ENCODE results near the gene NRAP.

NRAP gene

GRCh38 chr10:113616244-113617074 lies 47.4 kb downstream of the NRAP start:
- in situ Hi-C loops (cut with MboI; ENCODE audit: low sequenced_read_pairs, unreplicated experiment): no loop called here
- no peak for DNase-seq (ENCODE audit: low spot score)
- peak; percentile 25 for TF ChIP-seq CTCF (IDR thresholded peaks at IDR 0.05; ENCODE audit: borderline replicate concordance, control extremely low read depth, extremely low read depth, insufficient read depth, missing control alignments)

DNA sequence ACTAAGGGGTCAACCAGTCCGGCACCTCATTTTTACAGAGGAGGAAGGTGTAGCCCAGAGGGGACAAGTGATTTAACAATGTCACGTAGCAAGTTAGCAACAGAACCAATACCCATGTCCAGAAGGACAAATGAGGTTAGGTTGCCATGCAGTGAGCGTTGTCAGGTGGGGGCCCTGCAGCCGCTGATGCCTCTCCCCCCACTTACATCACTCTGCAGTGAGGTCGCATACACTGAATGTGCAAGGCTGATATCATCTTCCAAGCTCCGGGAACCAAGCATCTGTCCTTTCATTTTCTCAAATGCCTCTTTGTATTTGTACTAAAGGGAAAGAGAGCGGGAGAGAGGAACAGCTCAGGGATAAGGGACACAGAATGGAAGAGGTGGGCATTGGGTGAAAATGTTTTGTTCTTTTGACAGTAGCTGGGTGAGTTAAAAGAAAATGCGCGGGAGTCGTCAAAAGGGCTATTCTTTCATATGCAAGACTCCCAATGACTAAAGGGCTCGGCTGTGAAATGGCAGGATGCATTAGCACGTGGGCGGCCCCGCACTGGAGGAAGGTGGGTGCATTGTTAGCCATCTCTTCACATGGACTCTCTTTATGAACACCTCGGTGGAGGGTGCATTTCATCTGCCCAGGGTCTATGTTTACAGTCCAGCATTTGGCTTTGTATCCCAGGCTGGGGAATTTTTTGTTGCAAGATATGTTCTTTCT lies 49.7 kb downstream of the NRAP start:
- in situ Hi-C loops (cut with MboI; ENCODE audit: low sequenced_read_pairs, unreplicated experiment): no loop called here
- no peak for DNase-seq (ENCODE audit: low spot score)

DNA sequence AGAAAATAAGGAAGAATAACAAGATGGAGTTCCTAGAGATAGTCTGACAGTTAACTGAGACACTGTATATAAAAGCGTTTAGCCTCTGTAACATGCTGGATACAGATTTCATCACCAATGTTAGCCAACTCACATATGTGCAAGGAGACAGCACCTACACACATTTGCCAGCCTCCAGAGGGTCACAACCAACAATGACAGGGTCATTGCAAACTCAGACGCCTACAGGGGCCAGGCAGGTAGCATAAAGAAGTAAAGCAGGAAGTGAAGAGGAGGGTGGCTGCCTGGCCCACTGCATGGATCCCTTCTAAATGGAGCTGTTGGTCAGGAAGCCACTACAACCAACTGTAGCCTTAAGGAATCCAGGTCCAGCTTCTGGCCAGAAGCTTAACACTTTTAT lies 50.4 kb downstream of the NRAP start:
- no peak for DNase-seq (ENCODE audit: low spot score)
- no peak for TF ChIP-seq CTCF (IDR thresholded peaks at IDR 0.05; ENCODE audit: borderline replicate concordance, control extremely low read depth, extremely low read depth, insufficient read depth, missing control alignments)
- in situ Hi-C loops (cut with MboI; ENCODE audit: low sequenced_read_pairs, unreplicated experiment): no loop called here

More for the DNA sequence above, 49.7 kb downstream of the NRAP start:
- TF ChIP-seq CTCF (IDR thresholded peaks at IDR 0.05; ENCODE audit: borderline replicate concordance, control extremely low read depth, extremely low read depth, insufficient read depth, missing control alignments): no peak

DNA sequence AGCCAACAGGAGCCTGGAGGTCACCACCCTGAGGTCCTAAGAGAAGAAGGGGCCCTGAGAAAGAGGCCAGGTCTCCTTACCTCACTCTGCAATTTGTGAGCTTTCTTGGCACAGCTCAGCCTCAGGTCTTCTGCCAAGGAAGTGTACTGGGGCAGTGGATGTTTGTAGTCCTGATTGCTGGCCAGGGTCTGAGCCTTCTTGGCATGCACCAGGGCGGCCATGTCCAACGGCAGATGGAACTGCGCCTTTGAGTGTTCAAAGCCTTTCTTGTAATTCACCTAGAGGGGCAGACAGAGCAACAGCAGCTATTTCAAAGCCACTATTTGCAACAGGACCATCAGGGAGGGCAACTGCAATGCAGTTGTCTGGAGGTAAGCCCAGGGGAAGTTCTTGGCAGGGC lies 51.7 kb downstream of the NRAP start:
- no peak for TF ChIP-seq CTCF (IDR thresholded peaks at IDR 0.05; ENCODE audit: borderline replicate concordance, control extremely low read depth, extremely low read depth, insufficient read depth, missing control alignments)
- no peak for DNase-seq (ENCODE audit: low spot score)
- in situ Hi-C loops (cut with MboI; ENCODE audit: low sequenced_read_pairs, unreplicated experiment): no loop called here

DNA sequence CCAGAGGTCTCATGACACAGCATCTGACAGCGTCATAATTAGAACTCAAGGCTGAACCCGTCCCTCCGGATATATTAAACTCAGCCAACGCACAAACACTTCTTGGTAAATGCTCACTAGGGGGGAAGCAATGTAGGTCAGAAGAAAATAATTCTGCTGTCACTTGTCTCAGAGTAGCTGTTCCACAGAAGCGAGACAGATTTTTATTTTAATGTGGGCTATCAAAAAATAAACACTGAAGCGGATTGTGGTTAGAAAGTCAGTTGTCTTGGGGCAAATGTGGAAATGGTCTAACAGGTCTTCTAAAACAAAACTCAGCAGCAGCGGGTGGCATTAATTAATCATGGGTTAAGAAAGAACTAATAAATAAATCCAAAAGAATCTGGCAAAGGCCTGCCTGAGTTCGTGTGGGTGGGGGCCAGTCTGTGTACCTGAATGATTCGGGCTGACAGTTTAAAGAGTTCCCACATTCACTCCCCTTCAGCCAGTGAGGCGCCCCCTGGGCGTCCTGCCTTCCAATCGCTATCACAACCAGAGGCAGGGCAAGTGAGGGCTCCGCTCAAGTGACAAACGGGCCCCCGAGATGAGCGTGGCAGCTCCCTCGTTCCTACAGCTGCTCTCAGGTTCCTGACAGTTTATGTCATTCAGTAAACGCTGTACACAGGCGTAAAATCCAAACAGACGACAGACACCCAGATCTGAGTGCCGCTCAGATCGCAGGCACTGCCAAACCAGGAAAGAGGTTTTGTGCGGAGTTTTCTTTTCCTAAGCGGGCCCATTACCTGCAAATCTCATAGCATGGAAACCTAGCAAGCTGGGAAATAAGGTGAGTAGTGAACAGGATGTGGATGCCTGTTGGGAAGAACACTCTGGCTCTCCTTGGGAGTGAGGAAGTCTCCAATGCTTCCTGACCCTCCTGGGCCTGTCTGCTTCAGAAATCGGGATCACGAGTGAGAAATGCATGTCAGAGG lies 52.9 kb downstream of the NRAP start:
- TF ChIP-seq CTCF (IDR thresholded peaks at IDR 0.05; ENCODE audit: borderline replicate concordance, control extremely low read depth, extremely low read depth, insufficient read depth, missing control alignments): no peak
- DNase-seq (ENCODE audit: low spot score): no peak
- in situ Hi-C loops (cut with MboI; ENCODE audit: low sequenced_read_pairs, unreplicated experiment): no loop called here

- no peak for DNase-seq (ENCODE audit: low spot score)
- no peak for TF ChIP-seq CTCF (IDR thresholded peaks at IDR 0.05; ENCODE audit: borderline replicate concordance, control extremely low read depth, extremely low read depth, insufficient read depth, missing control alignments)
- in situ Hi-C loops (cut with MboI; ENCODE audit: low sequenced_read_pairs, unreplicated experiment): no loop called here
Measured at GRCh38 chr10:113609704-113610108, 54.1 kb downstream of the NRAP start.
